HG03103 (cell line): Measurements from ENCODE around the gene HIVEP3.

Source experiments
- ATAC-seq: cut with Tn5 transposase; IDR thresholded peaks from one replicate; pipeline ENCODE4 v1.9.1; 2021; ENCODE audit warnings: low read depth; ENCODE audit not compliant: unreplicated experiment

Gene HIVEP3

GRCh38 chr1:41547781-41548560, 370.8 kb downstream of the HIVEP3 start:
- no peak for ATAC-seq

- ATAC-seq: no peak
Measured at GRCh38 chr1:41547336-41547735, 371.4 kb downstream of the HIVEP3 start.

DNA sequence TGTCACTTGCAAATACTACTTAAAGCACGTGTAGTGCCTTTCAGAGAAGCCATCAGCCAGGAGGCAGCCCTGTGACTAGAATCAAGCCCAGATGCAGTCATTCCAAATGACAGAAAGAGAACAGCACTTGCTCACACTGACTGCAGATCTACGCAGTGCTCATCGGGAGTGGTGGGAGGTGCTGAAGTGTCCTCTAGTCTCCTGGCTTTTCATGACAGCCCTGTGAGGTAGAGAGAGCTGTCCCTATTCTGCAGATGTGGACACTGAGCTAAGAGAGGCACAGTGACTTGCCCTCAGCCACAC, 371.9 kb downstream of the HIVEP3 start:
- ATAC-seq: no peak

DNA sequence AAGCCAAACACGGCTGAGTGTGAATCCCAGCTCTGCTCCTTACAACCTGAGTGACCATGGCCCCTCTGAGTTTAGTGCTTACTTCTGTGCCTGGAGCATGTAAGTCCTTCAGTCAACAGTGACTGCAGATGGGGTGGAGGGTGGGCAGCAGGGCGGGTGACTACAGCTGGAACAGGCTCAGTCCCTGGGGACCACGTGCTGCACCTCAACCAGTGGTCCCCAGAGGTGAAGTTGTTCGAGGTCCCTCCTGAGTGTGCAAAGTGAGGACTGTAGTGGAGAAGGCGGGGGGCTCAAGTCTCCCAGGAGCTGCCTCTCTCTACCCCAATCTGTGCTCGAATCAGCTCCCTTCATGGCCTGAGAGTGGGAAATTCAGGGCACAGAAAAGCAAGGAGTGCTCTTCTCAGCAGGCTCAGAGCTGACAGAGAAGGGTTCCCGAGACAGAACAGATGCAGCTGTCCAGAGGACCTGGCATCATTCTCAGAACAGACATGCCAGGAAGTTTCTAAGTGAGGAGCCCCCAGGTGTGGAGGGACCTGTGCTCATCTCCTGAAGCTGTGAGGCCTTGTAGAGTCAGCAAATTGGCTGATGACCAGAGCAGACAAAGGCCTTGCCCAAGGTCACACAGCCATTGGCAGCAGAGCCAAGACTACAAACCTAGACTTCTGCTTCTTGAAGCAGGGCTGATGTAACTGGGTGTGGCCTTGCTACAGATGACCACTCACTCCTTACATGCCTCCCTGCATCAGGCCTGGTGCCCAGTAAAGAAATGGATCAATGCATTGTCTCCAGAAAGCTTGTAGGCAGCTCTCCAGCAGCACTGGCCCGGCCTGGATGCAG, 372.5 kb downstream of the HIVEP3 start:
- ATAC-seq: no peak

- no peak for ATAC-seq
Measured at GRCh38 chr1:41542196-41542930, 376.4 kb downstream of the HIVEP3 start.

- ATAC-seq: no peak
Measured at GRCh38 chr1:41541592-41541952, 377.1 kb downstream of the HIVEP3 start.

DNA sequence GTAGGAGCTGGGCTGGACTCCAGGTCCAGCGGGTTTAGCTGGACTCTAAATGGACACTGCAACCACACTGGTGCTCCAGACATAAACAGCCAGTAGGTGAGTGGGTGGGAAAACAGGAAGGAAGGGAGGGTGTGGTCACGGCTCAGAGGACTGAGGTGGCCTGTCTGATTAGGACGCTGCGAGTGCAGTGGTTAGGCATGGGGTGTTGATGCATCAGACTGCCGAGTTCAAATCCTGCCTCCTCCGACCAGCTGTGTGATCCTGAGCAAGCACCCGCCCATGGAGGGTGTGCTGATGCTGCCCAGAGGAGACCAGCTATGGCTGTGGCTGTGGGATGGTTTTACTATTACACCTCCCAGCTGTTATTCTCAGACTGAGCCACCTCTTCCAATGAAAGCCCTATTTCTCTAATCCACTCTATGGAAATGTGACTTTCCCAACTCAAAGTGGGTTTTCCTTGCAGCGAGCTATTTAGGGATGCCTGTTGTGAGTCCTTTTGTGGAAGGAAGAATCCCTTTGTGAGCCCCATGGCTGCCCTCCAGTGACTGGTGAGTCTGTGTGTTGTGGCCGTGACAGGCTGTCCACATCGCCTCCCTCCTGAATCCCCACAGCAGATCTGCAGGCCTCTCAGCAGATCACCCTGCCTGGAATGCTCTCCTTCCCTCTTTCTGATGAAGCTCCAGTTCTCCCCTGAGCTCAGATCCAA, 377.7 kb downstream of the HIVEP3 start:
- ATAC-seq: no peak

- no peak for ATAC-seq
Measured at GRCh38 chr1:41539999-41540398, 378.7 kb downstream of the HIVEP3 start.

DNA sequence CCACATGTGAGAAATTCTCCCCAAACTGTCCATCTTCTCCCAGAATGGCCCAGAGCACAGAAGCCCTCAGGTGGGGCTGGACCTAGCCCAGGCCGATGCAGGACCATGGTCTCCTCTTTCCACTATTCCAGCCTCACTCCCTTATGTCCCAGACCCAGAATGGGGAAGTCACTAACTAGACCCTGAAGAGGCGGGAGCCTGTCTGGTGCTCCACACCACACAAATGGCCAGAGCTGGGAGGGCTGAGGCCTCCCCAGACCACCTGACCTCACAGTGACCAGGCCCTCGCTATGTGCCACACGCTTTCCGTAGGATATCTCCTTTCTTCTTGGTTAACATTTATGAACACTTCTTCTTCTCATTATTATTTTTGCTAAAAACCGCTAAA, 379.3 kb downstream of the HIVEP3 start:
- ATAC-seq: no peak

GRCh38 chr1:41538741-41539417, 379.8 kb downstream of the HIVEP3 start:
- ATAC-seq: no peak

DNA sequence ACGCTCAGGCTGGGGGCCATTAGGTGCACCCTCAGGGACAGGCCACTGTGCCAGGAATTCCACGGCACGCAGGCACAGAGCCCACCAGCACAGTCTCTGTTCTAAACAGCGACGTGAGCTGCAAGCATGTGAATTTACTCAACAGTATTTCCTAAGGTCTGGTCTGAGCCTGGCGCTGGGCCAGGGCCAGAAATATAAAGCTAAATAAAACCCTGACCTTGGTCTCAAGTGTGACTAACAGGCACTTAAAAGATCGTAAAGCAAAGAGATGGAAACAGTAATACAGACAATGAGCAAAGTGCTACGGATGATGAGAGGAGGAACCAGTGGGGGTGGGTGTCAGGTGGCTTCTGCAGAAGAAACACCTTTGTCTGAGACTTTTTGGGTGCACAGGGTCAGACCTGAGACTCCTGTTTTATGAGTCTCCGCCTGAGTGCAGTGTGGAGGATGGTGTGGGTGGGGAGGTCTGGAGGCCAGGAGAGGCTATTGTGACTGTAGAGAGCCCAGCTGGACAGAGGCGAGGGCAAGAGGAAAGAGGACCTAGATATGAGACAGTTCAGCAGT, 380.9 kb downstream of the HIVEP3 start:
- ATAC-seq: no peak

- no peak for ATAC-seq
Measured at GRCh38 chr1:41537251-41537650, 381.5 kb downstream of the HIVEP3 start.

- no peak for ATAC-seq
Measured at GRCh38 chr1:41536361-41536802, 382.3 kb downstream of the HIVEP3 start.

DNA sequence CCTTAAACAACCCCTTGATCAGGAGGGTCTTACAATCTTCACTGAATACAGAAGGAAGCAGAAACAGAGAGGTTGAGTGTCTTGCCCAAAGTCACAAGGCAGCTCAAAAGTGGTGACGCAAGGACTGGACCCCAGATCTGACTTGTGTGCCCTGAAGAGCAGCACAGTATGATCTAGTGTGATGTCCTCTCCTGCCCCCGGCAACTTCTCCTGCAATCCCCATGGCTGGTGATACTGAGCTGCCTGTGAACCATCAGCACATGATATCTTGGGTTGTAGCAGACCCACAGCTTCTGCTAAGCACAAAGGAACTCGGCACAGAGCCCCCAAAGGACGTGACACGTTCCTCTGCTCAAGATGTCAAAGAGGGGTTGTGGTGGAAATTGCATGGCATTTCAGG, 383.0 kb downstream of the HIVEP3 start:
- ATAC-seq: no peak

DNA sequence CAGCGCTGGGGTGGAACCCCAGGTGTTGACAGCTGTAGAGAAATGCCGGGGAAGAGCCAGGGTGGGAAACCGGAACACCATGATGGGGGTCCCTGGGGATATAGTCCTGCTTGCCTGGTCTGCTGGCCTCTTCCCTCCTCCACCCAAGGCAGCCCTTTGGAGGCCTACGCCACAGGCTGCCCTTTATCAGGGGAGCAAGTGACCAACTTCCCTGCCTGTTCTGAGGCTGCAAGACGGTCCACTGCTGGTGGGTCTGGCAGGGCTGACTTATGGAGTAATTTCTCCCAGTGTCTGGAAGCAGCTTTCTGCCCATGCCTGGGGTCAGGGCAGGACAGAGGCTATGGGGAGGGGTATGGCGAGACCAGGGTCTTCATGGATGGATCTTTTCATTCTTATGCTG, 383.4 kb downstream of the HIVEP3 start:
- no peak for ATAC-seq

GRCh38 chr1:41534181-41535076, 384.3 kb downstream of the HIVEP3 start:
- no peak for ATAC-seq

GRCh38 chr1:41533731-41534080, 385.0 kb downstream of the HIVEP3 start:
- ATAC-seq: no peak

GRCh38 chr1:41533016-41533730, 385.5 kb downstream of the HIVEP3 start:
- no peak for ATAC-seq
